Neural crest cell (in vitro differentiated cells): ENCODE results near the gene SLC9A9. TPM values are rescaled to one million over a fixed set of nuclear protein-coding genes. Genes with fewer than 3 reads are reported as not detected.

Experiments
- DNase-seq: peaks from one replicate; pipeline ENCODE4 v3.0.0; 2021; ENCODE audit warnings: low read depth, mixed read lengths, low spot score
- H3K27ac Mint-ChIP-seq: one replicate; pipeline ENCODE4 v1.8.0; 2021; ENCODE audit warnings: mild to moderate bottlenecking, mixed read lengths; ENCODE audit not compliant: unreplicated experiment
- H3K27me3 Mint-ChIP-seq: 2 replicates; pipeline ENCODE4 v1.8.0; 2021; ENCODE audit warnings: low read depth, mild to moderate bottlenecking, mixed read lengths
- H3K36me3 Mint-ChIP-seq: 2 replicates; pipeline ENCODE4 v1.8.0; 2021; ENCODE audit warnings: low read depth, mild to moderate bottlenecking, mixed read lengths
- H3K4me1 Mint-ChIP-seq: 2 replicates; pipeline ENCODE4 v1.8.0; 2021; ENCODE audit warnings: mixed read lengths
- H3K4me3 Mint-ChIP-seq: one replicate; pipeline ENCODE4 v1.8.0; 2021; ENCODE audit warnings: mild to moderate bottlenecking, mixed read lengths
- H3K9me3 Mint-ChIP-seq: 2 replicates; pipeline ENCODE4 v1.8.0; 2021; ENCODE audit warnings: mixed read lengths
- CTCF ChIP-seq: fragments of 200-600 bp; sonication (generic); conservative IDR thresholded peaks from 2 replicates; pipeline ENCODE4 v1.5.0; 2021; ENCODE audit warnings: antibody characterized with exemption, mild to moderate bottlenecking
- total RNA-seq: library from RNA; stranded (reverse); gene quantifications from 2 replicates; pipeline ENCODE4 v1.2.1, GENCODE V29; 2021

SLC9A9 gene
- total RNA-seq, 1 donor from 2014 or later, result 0.56 TPM

- no peak for DNase-seq
- Mint-ChIP-seq H3K4me3 (no peak overlapping the region), H3K27ac (no peak overlapping the region), H3K9me3 (no peaks in the 10 kb centered on the region), H3K4me1 (peaks cover 19% of the 10 kb centered on the region), H3K27me3 (no peaks in the 10 kb centered on the region), H3K36me3 (no peaks in the 10 kb centered on the region)
- TF ChIP-seq CTCF, result no peak
Measured at GRCh38 chr3:143851331-143852017, 3.2 kb upstream of the SLC9A9 start.

GRCh38 chr3:143850877-143851276 lies 2.6 kb upstream of the SLC9A9 start:
- peaks cover 3% of the 10 kb centered on the region for H3K27me3 Mint-ChIP-seq
- TF ChIP-seq CTCF, result no peak
- H3K27ac Mint-ChIP-seq, result no peak overlapping the region
- no peaks in the 10 kb centered on the region for H3K36me3 Mint-ChIP-seq
- no peak for DNase-seq
- peaks cover 19% of the 10 kb centered on the region for H3K4me1 Mint-ChIP-seq
- H3K9me3 Mint-ChIP-seq, result no peaks in the 10 kb centered on the region
- H3K4me3 Mint-ChIP-seq, result no peak overlapping the region

GRCh38 chr3:143849854-143850549 lies 1.7 kb upstream of the SLC9A9 start:
- H3K4me3 Mint-ChIP-seq, result no peak overlapping the region
- peaks cover 9% of the 10 kb centered on the region for H3K27me3 Mint-ChIP-seq
- H3K36me3 Mint-ChIP-seq, result no peaks in the 10 kb centered on the region
- no peaks in the 10 kb centered on the region for H3K9me3 Mint-ChIP-seq
- no peak overlapping the region for H3K27ac Mint-ChIP-seq
- H3K4me1 Mint-ChIP-seq, result peaks cover 19% of the 10 kb centered on the region
- no peak for DNase-seq
- no peak for TF ChIP-seq CTCF

- no peak for DNase-seq
- H3K27ac Mint-ChIP-seq, result no peak overlapping the region
- TF ChIP-seq CTCF, result no peak
- no peaks in the 10 kb centered on the region for H3K36me3 Mint-ChIP-seq
- peaks cover 11% of the 10 kb centered on the region for H3K27me3 Mint-ChIP-seq
- H3K4me3 Mint-ChIP-seq, result no peak overlapping the region
- H3K4me1 Mint-ChIP-seq, result peaks cover 19% of the 10 kb centered on the region
- H3K9me3 Mint-ChIP-seq, result no peaks in the 10 kb centered on the region
Measured at GRCh38 chr3:143848704-143849103, 436 bp upstream of the SLC9A9 start.

- TF ChIP-seq CTCF, result no peak
- no peaks in the 10 kb centered on the region for H3K9me3 Mint-ChIP-seq
- H3K27ac Mint-ChIP-seq, result no peak overlapping the region
- no peak for DNase-seq
- H3K27me3 Mint-ChIP-seq, result peaks cover 11% of the 10 kb centered on the region
- H3K4me1 Mint-ChIP-seq, result peaks cover 16% of the 10 kb centered on the region
- no peak overlapping the region for H3K4me3 Mint-ChIP-seq
- no peaks in the 10 kb centered on the region for H3K36me3 Mint-ChIP-seq
Measured at GRCh38 chr3:143843587-143843986, 4.7 kb downstream of the SLC9A9 start.
